Neural cell (in vitro differentiated cells): ENCODE data around the gene AGBL4.

ENCODE experiments used
- EP300 ChIP-seq: fragments of 450-650 bp; conservative IDR thresholded peaks from 2 replicates; pipeline ENCODE4 v1.6.1; 2014; ENCODE audit warnings: antibody characterized with exemption, mild to moderate bottlenecking, moderate library complexity; ENCODE audit not compliant: poor library complexity, severe bottlenecking
- EZH2 ChIP-seq: fragments of 200-600, 300-800 bp; shearing (Covaris generic), sonication (generic); IDR thresholded peaks from 2 replicates; pipeline ENCODE4 v1.6.1; 2014; ENCODE audit warnings: antibody characterized with exemption, low read length, borderline replicate concordance, mild to moderate bottlenecking; ENCODE audit not compliant: insufficient read depth, poor library complexity, severe bottlenecking
- MXI1 ChIP-seq: fragments of 450-650 bp; conservative IDR thresholded peaks from 2 replicates; pipeline ENCODE4 v1.6.1; 2014; ENCODE audit warnings: antibody characterized with exemption, mild to moderate bottlenecking; ENCODE audit not compliant: poor library complexity, severe bottlenecking
- POLR2AphosphoS5 ChIP-seq: IDR thresholded peaks from 2 replicates; pipeline ENCODE4 v1.6.1; 2012
- RAD21 ChIP-seq: fragments of 450-650 bp; conservative IDR thresholded peaks from 2 replicates; pipeline ENCODE4 v1.6.1; 2014; ENCODE audit warnings: antibody characterized with exemption, mild to moderate bottlenecking, moderate library complexity
- SMC3 ChIP-seq: fragments of 450-650 bp; conservative IDR thresholded peaks from 2 replicates; pipeline ENCODE4 v1.6.1; 2014; ENCODE audit warnings: antibody characterized with exemption, mild to moderate bottlenecking, moderate library complexity; ENCODE audit not compliant: poor library complexity
- TAF1 ChIP-seq: IDR thresholded peaks from 2 replicates; pipeline ENCODE4 v1.6.1; 2012; ENCODE audit warnings: low read depth
- TF ChIP-seq, protein P1 (sequence below): fragments of 450-650 bp; IDR thresholded peaks from 2 replicates; pipeline ENCODE4 v1.5.1; 2014; ENCODE audit warnings: antibody characterized with exemption, mild to moderate bottlenecking, moderate library complexity; ENCODE audit not compliant: poor library complexity, severe bottlenecking
- TF ChIP-seq, protein P2 (sequence below): IDR thresholded peaks from 2 replicates; pipeline ENCODE4 v1.6.1; 2012; ENCODE audit warnings: borderline replicate concordance

DNA sequence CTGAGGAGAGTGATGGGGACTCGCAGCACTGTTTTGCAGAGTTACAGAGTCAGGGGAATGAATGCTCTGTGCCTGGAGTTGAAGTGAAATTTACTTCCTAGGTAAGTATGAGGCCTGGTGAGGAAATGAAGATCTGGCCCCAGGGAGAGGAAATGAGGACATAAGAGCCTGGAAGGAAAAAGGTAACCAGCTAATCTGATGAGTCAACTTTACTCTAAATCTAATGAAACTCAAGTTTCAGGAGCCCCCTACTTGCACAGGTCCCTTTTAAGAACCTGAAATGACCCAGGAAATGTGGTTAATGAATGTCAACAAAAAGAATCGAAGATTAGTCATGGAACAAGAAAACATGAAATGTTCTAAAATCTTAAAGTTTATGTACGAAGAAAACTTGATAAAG, 599.0 kb downstream of the AGBL4 start:
- TF ChIP-seq, protein P1, sequence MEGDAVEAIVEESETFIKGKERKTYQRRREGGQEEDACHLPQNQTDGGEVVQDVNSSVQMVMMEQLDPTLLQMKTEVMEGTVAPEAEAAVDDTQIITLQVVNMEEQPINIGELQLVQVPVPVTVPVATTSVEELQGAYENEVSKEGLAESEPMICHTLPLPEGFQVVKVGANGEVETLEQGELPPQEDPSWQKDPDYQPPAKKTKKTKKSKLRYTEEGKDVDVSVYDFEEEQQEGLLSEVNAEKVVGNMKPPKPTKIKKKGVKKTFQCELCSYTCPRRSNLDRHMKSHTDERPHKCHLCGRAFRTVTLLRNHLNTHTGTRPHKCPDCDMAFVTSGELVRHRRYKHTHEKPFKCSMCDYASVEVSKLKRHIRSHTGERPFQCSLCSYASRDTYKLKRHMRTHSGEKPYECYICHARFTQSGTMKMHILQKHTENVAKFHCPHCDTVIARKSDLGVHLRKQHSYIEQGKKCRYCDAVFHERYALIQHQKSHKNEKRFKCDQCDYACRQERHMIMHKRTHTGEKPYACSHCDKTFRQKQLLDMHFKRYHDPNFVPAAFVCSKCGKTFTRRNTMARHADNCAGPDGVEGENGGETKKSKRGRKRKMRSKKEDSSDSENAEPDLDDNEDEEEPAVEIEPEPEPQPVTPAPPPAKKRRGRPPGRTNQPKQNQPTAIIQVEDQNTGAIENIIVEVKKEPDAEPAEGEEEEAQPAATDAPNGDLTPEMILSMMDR, result no peak
- no peak for TF ChIP-seq POLR2AphosphoS5
- TF ChIP-seq, protein P2, sequence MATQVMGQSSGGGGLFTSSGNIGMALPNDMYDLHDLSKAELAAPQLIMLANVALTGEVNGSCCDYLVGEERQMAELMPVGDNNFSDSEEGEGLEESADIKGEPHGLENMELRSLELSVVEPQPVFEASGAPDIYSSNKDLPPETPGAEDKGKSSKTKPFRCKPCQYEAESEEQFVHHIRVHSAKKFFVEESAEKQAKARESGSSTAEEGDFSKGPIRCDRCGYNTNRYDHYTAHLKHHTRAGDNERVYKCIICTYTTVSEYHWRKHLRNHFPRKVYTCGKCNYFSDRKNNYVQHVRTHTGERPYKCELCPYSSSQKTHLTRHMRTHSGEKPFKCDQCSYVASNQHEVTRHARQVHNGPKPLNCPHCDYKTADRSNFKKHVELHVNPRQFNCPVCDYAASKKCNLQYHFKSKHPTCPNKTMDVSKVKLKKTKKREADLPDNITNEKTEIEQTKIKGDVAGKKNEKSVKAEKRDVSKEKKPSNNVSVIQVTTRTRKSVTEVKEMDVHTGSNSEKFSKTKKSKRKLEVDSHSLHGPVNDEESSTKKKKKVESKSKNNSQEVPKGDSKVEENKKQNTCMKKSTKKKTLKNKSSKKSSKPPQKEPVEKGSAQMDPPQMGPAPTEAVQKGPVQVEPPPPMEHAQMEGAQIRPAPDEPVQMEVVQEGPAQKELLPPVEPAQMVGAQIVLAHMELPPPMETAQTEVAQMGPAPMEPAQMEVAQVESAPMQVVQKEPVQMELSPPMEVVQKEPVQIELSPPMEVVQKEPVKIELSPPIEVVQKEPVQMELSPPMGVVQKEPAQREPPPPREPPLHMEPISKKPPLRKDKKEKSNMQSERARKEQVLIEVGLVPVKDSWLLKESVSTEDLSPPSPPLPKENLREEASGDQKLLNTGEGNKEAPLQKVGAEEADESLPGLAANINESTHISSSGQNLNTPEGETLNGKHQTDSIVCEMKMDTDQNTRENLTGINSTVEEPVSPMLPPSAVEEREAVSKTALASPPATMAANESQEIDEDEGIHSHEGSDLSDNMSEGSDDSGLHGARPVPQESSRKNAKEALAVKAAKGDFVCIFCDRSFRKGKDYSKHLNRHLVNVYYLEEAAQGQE, result no peak
- no peak for TF ChIP-seq EP300
- TF ChIP-seq SMC3, result no peak
- no peak for TF ChIP-seq TAF1
- no peak for TF ChIP-seq EZH2
- TF ChIP-seq MXI1, result no peak
- no peak for TF ChIP-seq RAD21
